PFSK-1 (cell line): ENCODE results near the gene CDC37L1.

Experiments
- FOXP2 ChIP-seq: optimal IDR thresholded peaks from 2 replicates; pipeline ENCODE3; 2011; ENCODE audit warnings: borderline replicate concordance, control low read depth, inconsistent platforms; ENCODE audit not compliant: insufficient read depth; ENCODE audit errors: extremely low read length, extremely low read depth
- POLR2AphosphoS5 ChIP-seq: IDR thresholded peaks from 2 replicates; pipeline ENCODE4 v1.6.1; 2012; ENCODE audit warnings: low read depth, mild to moderate bottlenecking, control low read depth, low read length, moderate library complexity
- SIN3A ChIP-seq: IDR thresholded peaks from 2 replicates; pipeline ENCODE4 v1.6.1; 2012; ENCODE audit warnings: mild to moderate bottlenecking, low read length, moderate library complexity, borderline replicate concordance; ENCODE audit not compliant: insufficient read depth
- TAF1 ChIP-seq: IDR thresholded peaks from 2 replicates; pipeline ENCODE4 v1.6.1; 2012; ENCODE audit warnings: low read length, control low read depth, borderline replicate concordance; ENCODE audit not compliant: insufficient read depth
- TF ChIP-seq, protein P1 (sequence below), 2 experiments: IDR thresholded peaks; 2 replicates each; pipeline versions ENCODE4 v1.6.1 to v1.8.0; 2011 to 2012; ENCODE audit warnings: low read depth in 2 of 2, low read length in 2 of 2, control low read depth in 1 of 2, inconsistent platforms in 1 of 2, mild to moderate bottlenecking in 1 of 2, moderate library complexity in 1 of 2; ENCODE audit not compliant: insufficient read depth in 1 of 2

- TF ChIP-seq, protein P1, sequence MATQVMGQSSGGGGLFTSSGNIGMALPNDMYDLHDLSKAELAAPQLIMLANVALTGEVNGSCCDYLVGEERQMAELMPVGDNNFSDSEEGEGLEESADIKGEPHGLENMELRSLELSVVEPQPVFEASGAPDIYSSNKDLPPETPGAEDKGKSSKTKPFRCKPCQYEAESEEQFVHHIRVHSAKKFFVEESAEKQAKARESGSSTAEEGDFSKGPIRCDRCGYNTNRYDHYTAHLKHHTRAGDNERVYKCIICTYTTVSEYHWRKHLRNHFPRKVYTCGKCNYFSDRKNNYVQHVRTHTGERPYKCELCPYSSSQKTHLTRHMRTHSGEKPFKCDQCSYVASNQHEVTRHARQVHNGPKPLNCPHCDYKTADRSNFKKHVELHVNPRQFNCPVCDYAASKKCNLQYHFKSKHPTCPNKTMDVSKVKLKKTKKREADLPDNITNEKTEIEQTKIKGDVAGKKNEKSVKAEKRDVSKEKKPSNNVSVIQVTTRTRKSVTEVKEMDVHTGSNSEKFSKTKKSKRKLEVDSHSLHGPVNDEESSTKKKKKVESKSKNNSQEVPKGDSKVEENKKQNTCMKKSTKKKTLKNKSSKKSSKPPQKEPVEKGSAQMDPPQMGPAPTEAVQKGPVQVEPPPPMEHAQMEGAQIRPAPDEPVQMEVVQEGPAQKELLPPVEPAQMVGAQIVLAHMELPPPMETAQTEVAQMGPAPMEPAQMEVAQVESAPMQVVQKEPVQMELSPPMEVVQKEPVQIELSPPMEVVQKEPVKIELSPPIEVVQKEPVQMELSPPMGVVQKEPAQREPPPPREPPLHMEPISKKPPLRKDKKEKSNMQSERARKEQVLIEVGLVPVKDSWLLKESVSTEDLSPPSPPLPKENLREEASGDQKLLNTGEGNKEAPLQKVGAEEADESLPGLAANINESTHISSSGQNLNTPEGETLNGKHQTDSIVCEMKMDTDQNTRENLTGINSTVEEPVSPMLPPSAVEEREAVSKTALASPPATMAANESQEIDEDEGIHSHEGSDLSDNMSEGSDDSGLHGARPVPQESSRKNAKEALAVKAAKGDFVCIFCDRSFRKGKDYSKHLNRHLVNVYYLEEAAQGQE (IDR thresholded peaks at IDR 0.05; ENCODE audit: insufficient read depth in 1 of 2, low read depth in 2 of 2, low read length in 2 of 2): no peak
- TF ChIP-seq TAF1 (no peak), SIN3A (no peak), POLR2AphosphoS5 (no peak), FOXP2 (no peak)
Measured at GRCh38 chr9:4661165-4661564, 18.2 kb upstream of the CDC37L1 start.
